GM19328 (cell line): ENCODE results near the gene MEOX1.

ENCODE experiments used
- ATAC-seq: cut with Tn5 transposase; IDR thresholded peaks from one replicate; pipeline ENCODE4 v1.9.1; 2021; ENCODE audit warnings: mild to moderate bottlenecking, moderate library complexity; ENCODE audit not compliant: unreplicated experiment

MEOX1 gene

GRCh38 chr17:43658900-43659299, 2.8 kb downstream of the MEOX1 start:
- no peak for ATAC-seq

GRCh38 chr17:43655693-43656255, 5.9 kb downstream of the MEOX1 start:
- no peak for ATAC-seq

GRCh38 chr17:43652124-43652480, 9.6 kb downstream of the MEOX1 start:
- no peak for ATAC-seq

GRCh38 chr17:43650471-43650870, 11.3 kb downstream of the MEOX1 start:
- no peak for ATAC-seq

GRCh38 chr17:43648916-43649315, 12.8 kb downstream of the MEOX1 start:
- no peak for ATAC-seq

GRCh38 chr17:43645765-43646481, 15.8 kb downstream of the MEOX1 start:
- no peak for ATAC-seq

- ATAC-seq, result no peak
Observed at GRCh38 chr17:43645450-43645764, 16.3 kb downstream of the MEOX1 start.

GRCh38 chr17:43644081-43644480, 17.6 kb downstream of the MEOX1 start:
- no peak for ATAC-seq

- no peak for ATAC-seq
Observed at GRCh38 chr17:43641416-43641815, 20.3 kb downstream of the MEOX1 start.

- no peak for ATAC-seq
Observed at GRCh38 chr17:43640491-43641252, 21.1 kb downstream of the MEOX1 start.

GRCh38 chr17:43637563-43638323, 24.0 kb downstream of the MEOX1 start:
- ATAC-seq, result no peak

GRCh38 chr17:43636426-43636825, 25.3 kb downstream of the MEOX1 start:
- ATAC-seq, result no peak

GRCh38 chr17:43634591-43635125, 27.1 kb downstream of the MEOX1 start:
- no peak for ATAC-seq

GRCh38 chr17:43632221-43632620, 29.5 kb downstream of the MEOX1 start:
- ATAC-seq, result no peak

- no peak for ATAC-seq
Observed at GRCh38 chr17:43631429-43631828, 30.3 kb downstream of the MEOX1 start.

GRCh38 chr17:43628089-43628650, 33.6 kb downstream of the MEOX1 start:
- no peak for ATAC-seq

- no peak for ATAC-seq
Observed at GRCh38 chr17:43627653-43628052, 34.1 kb downstream of the MEOX1 start.

- no peak for ATAC-seq
Observed at GRCh38 chr17:43626023-43626422, 35.7 kb downstream of the MEOX1 start.

GRCh38 chr17:43625606-43626005, 36.1 kb downstream of the MEOX1 start:
- no peak for ATAC-seq

- ATAC-seq, result no peak
Observed at GRCh38 chr17:43620581-43620980, 41.1 kb downstream of the MEOX1 start.

GRCh38 chr17:43620147-43620546, 41.6 kb downstream of the MEOX1 start:
- no peak for ATAC-seq
